Sigmoid colon (tissue), 3 donors: ENCODE results near the gene EFCAB9.

Experiments used
- CTCF ChIP-seq, 4 experiments: fragments of 450-650 bp in 3 of 4; fragments of 200-600 bp in 1 of 4; IDR thresholded peaks; one replicate each; pipeline ENCODE4 v1.5.1; 2016 to 2019; ENCODE audit warnings: antibody characterized with exemption in 4 of 4, mild to moderate bottlenecking in 3 of 4, moderate library complexity in 2 of 4
- POLR2A ChIP-seq, 2 donors: fragments of 450-650 bp; IDR thresholded peaks; one replicate each; pipeline ENCODE4 v1.6.1; 2016; ENCODE audit warnings: antibody characterized with exemption in 2 of 2, mild to moderate bottlenecking in 2 of 2, moderate library complexity in 2 of 2

- TF ChIP-seq CTCF (IDR thresholded peaks at IDR 0.05) (no peak), POLR2A (IDR thresholded peaks at IDR 0.05) (no peak)
Measured at GRCh38 chr5:172165465-172165864, 28.5 kb upstream of the EFCAB9 start.
